ENCODE measurements around the gene WNT3. TPM values are rescaled to one million over a fixed set of nuclear protein-coding genes. Genes with fewer than 3 reads are reported as not detected.

WNT3 gene
- total and polyA plus RNA-seq, 2 of the 8 experiments (the other 6 are each of a cell fraction or from before 2014, with no cell fraction given) = 0.56 to 2.0 TPM

GRCh38 chr17:46865100-46865499 lies 46.6 kb upstream of the WNT3 start:
- Histone ChIP-seq H3K23ac (ENCODE audit: insufficient read length) (no peak overlapping the region), H3K27me3 (replicated peaks in 1 of 4; ENCODE audit: control insufficient read depth in 3 of 4, extremely low read depth in 1 of 4, insufficient read depth in 3 of 4, low read length in 3 of 4) (peaks cover 0 to 5% (median 0%) of the 10 kb centered on the region in 4 experiments; a peak in 2 of 7 replicates), H4K5ac (ENCODE audit: insufficient read length, low read depth, low read length) (no peak overlapping the region), H2BK5ac (ENCODE audit: low read depth, low read length) (0 out of 2 replicates have a peak overlapping the region, but pooled peaks have one; percentile 56), H2BK12ac (ENCODE audit: low read depth, low read length) (0 out of 2 replicates have a peak overlapping the region, but pooled peaks have one; percentile 96), H3K56ac (replicated peaks; ENCODE audit: insufficient read length, low read depth, low read length) (no peak overlapping the region), H2BK20ac (ENCODE audit: low read length) (no peak overlapping the region), H3K18ac (ENCODE audit: extremely low read depth, low read length) (no peak overlapping the region), H3K4me2 (ENCODE audit: insufficient read depth in 1 of 2, low read depth in 2 of 2, low read length in 2 of 2) (peak overlapping the region in 1 of 2 experiments; percentile 25; a peak in 1 of 4 replicates), H3K4me1 (replicated peaks in 1 of 4; ENCODE audit: control insufficient read depth in 3 of 4, insufficient read depth in 4 of 4, low read length in 3 of 4) (peaks cover 0 to 8% (median 3%) of the 10 kb centered on the region in 4 experiments; a peak in 5 of 7 replicates), H3K9me3 (ENCODE audit: insufficient read depth in 2 of 2, low read depth in 1 of 2, low read length in 1 of 2) (no peaks in the 10 kb centered on the region), H2BK120ac (replicated peaks; ENCODE audit: low read depth, low read length) (no peak overlapping the region), H4K8ac (ENCODE audit: extremely low read depth, insufficient read depth, low read length) (no peak overlapping the region), H4K91ac (replicated peaks; ENCODE audit: insufficient read length, low read length) (peak overlapping the region; percentile 32), H3K14ac (ENCODE audit: insufficient read length) (no peak overlapping the region), H3K79me1 (ENCODE audit: low read depth, low read length) (no peaks in the 10 kb centered on the region), H3K4ac (replicated peaks; ENCODE audit: insufficient read length, low read depth, low read length) (no peak overlapping the region), H2AK5ac (ENCODE audit: low read depth, low read length) (no peak overlapping the region), H3K27ac (ENCODE audit: low read depth, low read length) (no peak overlapping the region), H3K4me3 (ENCODE audit: extremely low read depth in 1 of 4, insufficient read depth in 2 of 4, low read depth in 3 of 4, low read length in 4 of 4) (no peak overlapping the region), H2AFZ (ENCODE audit: low read length) (peak overlapping the region; percentile 73), H2BK15ac (ENCODE audit: low read length) (0 out of 2 replicates have a peak overlapping the region, but pooled peaks have one; percentile 72), H3K79me2 (ENCODE audit: control insufficient read depth in 1 of 2, insufficient read depth in 2 of 2, low read length in 2 of 2) (no peaks in the 10 kb centered on the region), H3K23me2 (ENCODE audit: low read depth, low read length) (peaks cover 2% of the 10 kb centered on the region; the same call in 1 of the 2 replicates), H3K36me3 (ENCODE audit: control insufficient read depth in 2 of 4, insufficient read depth in 4 of 4, low read length in 3 of 4) (no peaks in the 10 kb centered on the region), H4K20me1 (replicated peaks in 1 of 2; ENCODE audit: control insufficient read depth in 1 of 2, insufficient read depth in 2 of 2, low read length in 2 of 2) (no peaks in the 10 kb centered on the region), H3K9ac (replicated peaks in 1 of 4; ENCODE audit: extremely low read depth in 1 of 4, low read depth in 3 of 4, low read length in 3 of 4) (no peak overlapping the region)
- ChIA-PET POLR2A (ENCODE audit: partially characterized antibody) (no interaction called here), CTCF (ENCODE audit: partially characterized antibody) (interaction anchor here (0.6 to 2.6 kb wide), 6 partner anchors 11 to 30 kb away, joined by 3 to 9 read pairs (median 4); no protein-coding TSS in a partner anchor)
- WGBS, 2 experiments (ENCODE audit: extremely low coverage in 1 of 2, insufficient coverage in 1 of 2, insufficient read length in 1 of 2, insufficient replicate concordance in 2 of 2, low coverage in 1 of 2, low lambda C conversion rate in 2 of 2, missing lambda C conversion rate in 1 of 2) = 59% methylated on average over 7 of the region's 8 CpGs; no CpG with 5 or more reads in 1 of the 2 experiments
- DNase-seq (ENCODE audit: low read depth in 1 of 2, low spot score in 2 of 2) (no peak), FAIRE-seq (no peak)
- TF ChIP-seq NRF1 (IDR thresholded peaks at IDR 0.05; ENCODE audit: low read depth, low read length) = no peak
- no peak for TF ChIP-seq ASH2L (IDR thresholded peaks at IDR 0.05; ENCODE audit: low read length)
- no peak for TF ChIP-seq CHD2 (IDR thresholded peaks at IDR 0.05; ENCODE audit: low read length)
- TF ChIP-seq BCL11A (IDR thresholded peaks at IDR 0.05; ENCODE audit: low read depth in 2 of 2, low read length in 2 of 2) = no peak
- TF ChIP-seq KDM1A (IDR thresholded peaks at IDR 0.05; ENCODE audit: borderline replicate concordance, low read length) = no peak
- no peak for TF ChIP-seq CREB1 (IDR thresholded peaks at IDR 0.05)
- no peak for TF ChIP-seq BACH1 (IDR thresholded peaks at IDR 0.05; ENCODE audit: low read length)

All from H1 (cell line).